HG03095 (cell line): ENCODE results near the gene CHRND.
A peak's percentile ranks its signal among the peaks of the same experiment; 100 is the strongest.

ENCODE experiments used
- ATAC-seq: cut with Tn5 transposase; IDR thresholded peaks from one replicate; pipeline ENCODE4 v1.9.1; 2021; ENCODE audit warnings: moderate library complexity; ENCODE audit not compliant: unreplicated experiment

The CHRND gene

DNA sequence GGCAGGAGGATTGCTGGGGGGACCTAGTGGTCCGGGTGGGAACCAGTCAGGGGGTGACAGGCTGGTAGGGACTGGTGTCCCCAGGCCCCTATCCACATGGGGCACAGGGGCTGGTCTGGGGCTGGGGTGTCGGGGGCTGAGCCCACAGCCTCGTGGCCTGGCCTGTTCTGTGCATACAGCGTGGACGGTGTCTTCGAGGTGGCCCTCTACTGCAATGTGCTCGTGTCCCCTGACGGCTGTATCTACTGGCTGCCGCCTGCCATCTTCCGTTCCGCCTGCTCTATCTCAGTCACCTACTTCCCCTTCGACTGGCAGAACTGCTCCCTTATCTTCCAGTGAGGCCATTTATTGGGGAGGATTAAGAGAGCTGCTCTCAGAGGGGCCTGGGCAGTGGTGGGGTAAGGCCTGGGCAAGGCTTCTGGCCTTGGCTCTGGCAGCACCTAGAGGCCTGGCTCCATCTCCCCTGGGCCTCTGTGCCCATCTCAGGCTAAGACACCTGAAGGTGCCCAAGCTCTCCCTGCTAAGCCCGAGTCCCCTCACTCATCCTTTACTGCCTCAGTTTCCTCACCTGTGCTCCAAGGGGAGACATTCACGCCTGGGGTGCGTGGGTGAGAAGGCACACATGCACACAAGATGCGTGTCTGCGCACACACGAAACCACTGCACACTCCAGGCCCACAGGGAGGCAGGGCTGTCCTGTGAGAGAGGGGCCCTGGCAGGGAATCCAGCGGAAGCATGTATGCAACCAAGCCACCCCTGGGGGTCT lies 15.4 kb downstream of the CHRND start:
- ATAC-seq, result no peak

DNA sequence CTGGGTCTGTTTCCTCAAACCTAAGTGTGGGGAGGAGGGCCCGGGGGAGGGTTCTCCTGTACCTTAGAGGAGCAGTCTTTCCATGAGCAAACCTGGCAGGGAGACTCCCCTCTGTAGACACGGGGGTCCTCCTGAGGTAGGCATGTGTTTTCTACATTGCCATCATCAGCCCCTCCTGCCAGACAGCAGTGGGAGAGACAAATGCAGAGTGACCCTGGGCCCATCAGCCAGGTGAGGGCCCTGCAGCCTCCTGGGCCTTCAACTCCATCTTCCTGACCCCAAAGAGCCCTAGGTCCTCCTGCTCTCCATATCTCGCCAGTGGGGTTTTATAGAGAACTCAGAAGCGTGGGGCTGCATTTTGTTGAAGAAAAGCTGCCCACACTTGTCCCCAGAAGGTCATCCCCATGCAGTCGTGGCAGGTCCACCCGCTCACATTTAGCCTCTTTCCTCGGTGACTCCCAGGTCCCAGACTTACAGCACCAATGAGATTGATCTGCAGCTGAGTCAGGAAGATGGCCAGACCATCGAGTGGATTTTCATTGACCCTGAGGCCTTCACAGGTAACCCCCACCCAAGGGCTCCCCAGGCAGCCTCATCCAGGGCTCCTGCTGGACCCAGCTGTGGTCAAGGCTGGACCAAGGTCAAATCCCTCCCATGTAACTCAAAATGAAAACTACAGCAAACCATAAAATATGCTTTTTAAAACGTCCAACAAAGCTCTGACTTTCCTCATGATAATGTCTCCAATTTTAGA lies 16.2 kb downstream of the CHRND start:
- ATAC-seq, result no peak

DNA sequence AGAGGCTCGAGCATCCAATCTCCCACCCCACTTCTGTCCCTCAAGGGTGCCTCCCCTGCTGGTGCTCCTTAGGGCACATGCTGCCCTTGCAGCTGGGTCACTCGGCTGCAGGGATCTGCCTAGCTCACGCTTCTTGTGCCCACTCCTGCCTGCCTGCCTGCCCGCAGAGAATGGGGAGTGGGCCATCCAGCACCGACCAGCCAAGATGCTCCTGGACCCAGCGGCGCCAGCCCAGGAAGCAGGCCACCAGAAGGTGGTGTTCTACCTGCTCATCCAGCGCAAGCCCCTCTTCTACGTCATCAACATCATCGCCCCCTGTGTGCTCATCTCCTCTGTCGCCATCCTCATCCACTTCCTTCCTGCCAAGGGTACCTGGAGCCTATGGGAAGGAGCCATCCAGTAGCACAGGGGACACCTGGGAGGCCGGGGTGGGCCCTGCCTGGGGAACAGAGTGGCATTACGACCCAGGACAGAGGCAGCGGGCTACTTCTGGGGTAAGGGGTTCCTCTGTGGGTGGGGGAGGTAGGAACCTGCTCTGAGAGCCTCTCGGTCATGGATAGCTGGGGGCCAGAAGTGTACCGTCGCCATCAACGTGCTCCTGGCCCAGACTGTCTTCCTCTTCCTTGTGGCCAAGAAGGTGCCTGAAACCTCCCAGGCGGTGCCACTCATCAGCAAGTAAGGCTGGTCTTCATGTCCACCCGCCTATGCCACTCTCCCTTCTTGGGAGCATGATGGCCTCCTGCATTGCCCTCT lies 16.9 kb downstream of the CHRND start:
- no peak for ATAC-seq

DNA sequence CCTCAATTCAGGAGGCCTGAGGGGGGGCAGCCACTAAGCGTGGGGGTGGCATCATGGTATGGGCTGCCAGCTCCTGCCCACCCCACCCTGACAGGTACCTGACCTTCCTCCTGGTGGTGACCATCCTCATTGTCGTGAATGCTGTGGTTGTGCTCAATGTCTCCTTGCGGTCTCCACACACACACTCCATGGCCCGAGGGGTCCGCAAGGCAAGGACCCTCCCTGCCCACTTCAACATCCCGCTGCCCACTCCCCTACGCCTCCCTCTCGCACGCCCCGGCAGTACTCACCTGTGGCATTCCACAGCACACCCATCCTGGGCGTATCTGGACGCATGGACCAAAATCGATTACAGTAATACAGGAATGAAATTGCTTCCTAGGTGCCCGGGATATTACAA lies 17.5 kb downstream of the CHRND start:
- no peak for ATAC-seq

DNA sequence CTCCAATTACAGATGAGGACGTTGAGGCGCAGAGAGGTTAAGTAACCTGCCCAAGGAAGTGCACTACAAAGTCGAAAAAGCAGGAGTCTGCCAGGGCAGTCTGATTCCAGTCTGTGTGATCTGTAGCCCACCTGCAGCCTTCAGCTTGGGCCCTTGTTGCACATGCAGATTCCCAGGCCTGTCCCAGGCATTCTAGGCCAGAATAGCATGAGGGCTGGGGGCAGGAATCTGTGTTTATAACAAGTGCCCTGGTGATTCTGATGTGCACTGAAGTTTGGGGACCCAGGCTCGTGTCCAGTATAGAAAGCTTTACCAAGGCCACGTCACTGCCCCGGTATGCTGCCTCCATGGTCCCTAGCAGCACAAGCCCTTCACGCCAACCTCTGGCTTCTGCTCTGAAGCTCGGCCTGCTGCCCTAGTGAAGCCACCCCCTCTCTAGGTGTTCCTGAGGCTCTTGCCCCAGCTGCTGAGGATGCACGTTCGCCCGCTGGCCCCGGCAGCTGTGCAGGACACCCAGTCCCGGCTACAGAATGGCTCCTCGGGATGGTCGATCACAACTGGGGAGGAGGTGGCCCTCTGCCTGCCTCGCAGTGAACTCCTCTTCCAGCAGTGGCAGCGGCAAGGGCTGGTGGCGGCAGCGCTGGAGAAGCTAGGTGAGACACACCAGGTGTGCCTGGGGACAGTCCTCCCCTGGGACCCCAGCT lies 18.1 kb downstream of the CHRND start:
- no peak for ATAC-seq

DNA sequence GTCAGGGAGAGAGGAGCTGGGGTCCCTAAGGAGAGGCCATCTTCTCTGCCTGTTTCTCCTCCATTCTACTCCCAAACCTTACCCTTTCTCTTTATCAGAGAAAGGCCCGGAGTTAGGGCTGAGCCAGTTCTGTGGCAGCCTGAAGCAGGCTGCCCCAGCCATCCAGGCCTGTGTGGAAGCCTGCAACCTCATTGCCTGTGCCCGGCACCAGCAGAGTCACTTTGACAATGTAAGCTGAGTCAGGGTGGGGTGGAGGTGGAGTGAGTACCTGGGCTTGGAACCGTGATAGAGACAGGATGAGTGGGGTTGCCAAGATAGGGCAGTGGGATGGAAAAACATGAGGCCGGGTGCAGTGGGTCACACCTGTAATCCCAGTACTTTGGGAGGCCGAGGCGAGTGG lies 18.7 kb downstream of the CHRND start:
- no peak for ATAC-seq

DNA sequence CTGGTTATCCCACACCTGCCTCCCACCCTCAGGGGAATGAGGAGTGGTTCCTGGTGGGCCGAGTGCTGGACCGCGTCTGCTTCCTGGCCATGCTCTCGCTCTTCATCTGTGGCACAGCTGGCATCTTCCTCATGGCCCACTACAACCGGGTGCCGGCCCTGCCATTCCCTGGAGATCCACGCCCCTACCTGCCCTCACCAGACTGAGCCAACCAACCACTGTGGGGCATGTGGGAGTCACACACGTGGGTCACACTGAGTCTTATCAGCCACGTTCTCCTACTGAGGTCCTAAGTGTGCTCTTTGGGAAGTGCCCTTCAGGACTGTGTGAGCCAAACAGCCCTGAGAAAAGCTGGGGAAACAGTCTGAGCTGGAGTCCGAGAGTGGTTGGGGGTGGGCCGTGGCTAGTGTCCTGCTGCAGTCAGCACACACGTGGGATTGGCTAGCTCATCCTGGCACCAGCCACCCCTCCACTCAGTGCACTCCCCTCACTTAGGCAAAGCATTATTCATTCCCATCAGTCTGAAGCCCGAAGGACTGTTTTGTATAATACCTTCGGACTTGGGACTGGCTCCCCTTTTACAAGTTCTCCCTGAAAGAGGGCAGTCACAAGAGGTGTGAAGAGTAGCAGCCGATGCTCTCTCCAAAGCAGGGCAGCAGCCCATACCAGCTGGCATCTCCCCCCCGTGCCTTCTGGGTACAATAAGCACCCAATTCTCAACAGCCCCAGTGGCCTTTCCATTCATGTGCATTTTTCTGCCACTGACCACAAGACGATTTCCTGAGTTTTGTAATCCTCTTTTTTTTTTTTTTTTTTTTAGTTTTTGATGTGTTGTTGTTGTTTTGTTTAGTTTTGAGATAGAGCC lies 19.8 kb downstream of the CHRND start:
- no peak for ATAC-seq

DNA sequence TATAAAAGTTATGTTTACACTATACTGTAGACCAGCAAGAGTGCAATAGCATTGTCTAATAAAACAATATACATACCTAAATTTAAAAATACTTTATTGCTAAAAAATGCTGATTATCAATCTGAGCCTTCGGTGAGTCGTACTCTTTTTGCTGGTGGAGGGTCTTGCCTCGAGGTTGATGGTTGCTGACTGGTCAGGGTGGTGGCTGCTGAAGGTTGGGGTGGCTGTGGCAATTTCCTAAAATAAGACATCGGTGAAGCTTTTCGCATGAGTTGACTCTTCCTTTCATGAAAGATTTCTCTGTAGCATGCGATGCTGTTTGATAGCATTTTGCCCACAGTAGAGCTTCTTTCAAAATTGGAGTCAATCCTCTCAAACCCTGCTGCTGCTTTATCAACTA lies 22.0 kb downstream of the CHRND start:
- ATAC-seq, result no peak

DNA sequence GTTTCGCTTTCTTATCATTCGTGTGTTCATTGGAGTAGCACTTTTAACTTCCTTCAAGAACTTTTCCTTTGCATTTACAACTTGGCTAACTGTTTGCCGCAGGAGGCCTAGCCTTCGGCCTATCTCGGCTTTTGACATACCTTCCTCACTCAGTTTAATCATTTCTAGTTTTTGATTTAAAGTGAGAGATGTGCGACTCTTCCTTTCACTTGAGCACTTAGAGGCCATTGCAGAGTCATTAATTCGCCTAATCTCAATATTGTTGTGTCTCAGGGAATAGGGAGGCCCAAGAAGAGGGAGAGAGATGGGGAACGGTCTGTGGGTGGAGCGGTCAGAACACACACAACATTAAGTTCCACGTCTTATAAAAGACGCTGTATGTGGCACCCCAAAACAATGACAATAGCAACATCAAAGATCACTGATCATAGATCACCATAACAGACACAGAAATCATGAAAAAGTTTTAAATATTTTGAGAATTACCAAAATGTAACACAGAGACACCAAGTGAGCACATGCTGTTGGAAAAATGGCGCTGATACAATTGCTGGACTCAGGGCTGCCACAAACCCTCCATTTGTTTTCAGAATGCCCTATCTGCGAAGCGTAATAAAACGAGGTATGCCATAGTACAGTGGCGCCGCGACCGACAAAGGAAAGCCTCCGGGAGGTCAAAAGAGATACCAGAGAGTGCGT lies 23.8 kb downstream of the CHRND start:
- ATAC-seq, result no peak

DNA sequence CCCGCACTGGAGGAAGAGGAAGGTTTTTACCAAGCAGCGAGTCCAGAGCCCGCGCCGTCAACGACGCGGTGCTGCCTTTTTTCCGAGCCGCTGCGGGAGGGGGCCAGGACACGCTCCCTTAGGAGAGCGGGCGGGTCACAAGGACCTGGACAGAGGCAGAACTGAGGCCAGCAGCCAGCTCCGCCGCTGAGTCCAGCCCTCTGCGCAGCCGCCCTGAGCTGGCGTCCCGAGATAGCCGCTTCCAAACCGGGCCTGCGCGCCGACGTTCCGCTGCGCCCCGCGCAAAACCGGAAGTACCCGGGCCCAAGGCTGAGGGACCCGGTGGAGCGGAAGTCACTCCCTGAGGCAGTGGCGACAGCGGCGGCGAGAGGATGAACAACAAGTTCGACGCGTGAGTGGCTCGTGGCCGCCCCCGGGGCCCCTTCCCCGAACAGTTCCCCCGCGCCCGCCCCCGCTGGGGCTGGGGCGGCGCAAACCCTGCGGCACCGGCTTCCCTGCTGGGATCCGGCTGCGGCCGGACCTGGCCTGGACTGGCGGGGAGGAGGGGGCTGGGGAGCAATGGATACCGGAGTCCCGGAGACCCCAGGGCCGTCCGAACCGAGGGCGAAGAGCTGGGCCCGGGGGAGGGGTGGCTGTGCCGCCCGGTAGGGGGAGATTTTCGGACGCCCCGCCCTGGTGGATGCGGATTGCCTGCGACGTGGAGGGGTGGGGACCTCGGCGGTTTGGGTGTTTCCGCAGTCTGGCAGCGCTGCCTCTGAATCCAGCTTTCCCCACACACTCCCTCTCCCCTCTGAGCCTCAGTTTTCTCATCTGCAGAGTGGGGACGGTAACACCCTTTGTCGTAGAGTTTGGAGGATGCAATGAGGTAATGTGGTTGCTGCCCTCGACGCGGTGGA lies 24.6 kb downstream of the CHRND start, which contains the start of the genes EIF4E2 and TIGD1:
TSS of gene EIF4E2 (plus strand) at position 336 of the 896 bp plus-strand sequence. CDS start at position 372, 36 bp downstream.
TSS of gene TIGD1 (minus strand) at position 204 of the 896 bp plus-strand sequence. CDS start 675 bp downstream, outside the sequence.
- peak; percentile 94 for ATAC-seq

DNA sequence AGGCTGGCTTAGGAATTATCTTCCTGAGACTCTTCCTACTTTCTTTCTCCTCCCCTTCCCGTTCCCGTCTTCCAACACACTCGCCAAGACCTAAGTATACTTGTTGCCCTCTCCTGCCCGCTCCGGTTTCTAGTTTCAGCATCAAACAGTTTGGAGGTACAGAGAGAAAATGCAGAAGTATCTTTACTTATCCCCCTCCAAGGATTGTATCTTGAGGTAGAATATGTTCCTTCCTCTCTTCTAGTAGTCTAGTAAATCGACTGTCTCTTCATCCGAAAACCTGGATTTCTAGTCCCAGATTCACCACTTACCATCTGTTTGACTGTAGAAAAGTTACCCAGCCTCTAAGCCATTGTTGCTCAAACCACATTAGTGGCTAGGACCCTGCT lies 25.3 kb downstream of the CHRND start:
- ATAC-seq, result no peak

DNA sequence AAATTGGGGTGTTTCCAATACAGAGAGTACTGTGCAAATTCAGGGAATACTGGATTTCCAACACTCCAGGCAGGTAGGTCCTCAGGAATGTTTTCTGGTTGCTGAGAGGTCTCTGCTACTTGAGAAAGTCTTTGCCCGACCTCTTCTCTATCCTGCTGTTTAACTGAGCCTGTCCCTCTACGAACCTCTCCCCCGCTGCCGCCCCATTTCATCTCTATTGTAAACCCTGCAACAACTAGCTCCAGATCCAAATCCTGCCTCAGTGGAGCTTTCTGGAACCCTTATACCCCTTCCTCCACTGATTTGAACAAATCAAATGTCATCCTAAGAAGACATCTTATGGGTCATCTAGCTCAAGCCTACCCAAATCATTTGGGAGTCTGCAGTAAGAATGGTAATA lies 25.8 kb downstream of the CHRND start:
- no peak for ATAC-seq

DNA sequence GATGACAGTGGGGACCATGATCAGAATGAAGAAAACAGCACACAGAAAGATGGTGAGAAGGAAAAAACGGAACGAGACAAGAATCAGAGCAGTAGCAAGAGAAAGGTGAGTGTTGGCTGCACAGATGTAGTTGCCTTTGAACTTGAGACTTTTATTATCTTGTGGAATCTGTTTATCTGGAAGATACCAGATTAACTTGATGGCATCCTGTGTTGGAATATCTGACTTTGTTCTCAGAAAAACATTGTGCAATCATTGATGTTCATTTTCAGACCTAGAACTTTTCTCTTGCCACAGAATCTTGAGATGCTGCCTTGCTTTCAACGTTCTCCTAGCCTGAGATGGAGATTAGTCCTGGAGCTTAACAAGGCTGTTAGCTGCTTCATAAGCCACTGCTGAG lies 30.5 kb downstream of the CHRND start:
- ATAC-seq, result no peak

DNA sequence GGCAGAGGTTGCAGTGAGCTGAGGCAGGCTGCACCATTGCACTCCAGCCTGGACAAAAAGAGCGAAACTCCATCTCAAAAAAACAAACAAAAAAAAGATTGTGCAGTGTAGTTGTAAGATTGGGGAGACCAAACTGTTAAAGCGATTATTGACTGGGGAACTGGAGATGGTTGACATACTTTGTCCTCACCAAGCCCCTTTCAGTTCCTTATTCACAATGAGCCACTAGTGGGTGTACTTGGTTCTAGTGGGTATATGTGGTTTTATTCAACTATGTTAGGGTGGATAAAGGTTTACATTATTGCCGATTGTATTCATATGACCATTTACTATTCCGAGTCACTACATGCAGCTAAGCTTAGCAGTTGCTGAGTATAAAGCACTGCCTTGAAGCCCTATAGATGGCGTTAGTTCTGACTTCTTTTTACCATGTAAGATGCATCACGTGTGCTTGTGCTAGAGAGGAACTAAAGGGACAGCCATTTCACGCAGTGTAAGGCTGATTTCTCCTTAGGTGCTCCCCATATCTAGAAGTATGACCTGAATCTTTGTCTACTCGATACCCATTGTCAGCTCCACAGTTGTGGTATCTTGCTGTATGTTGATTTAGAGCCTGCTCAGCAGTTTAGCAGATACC lies 36.7 kb downstream of the CHRND start:
- ATAC-seq, result no peak

DNA sequence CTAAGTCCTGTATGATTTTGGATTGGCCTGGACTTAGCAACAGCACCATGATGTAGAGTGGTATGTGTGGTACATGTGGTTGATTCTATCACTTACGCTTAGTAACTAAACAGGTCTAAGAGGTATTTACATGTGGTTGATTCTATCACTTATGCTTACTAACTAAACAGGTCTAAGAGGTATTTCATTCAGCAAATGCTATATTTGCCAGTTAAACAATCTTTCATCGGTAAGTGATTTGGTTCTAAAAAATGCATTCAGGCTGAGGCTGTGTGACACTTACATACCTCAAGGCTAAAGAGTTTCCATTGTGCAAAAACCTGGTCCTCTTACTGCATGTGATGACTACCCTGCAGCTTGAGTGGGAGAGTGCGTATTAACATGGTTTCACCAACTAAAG lies 37.6 kb downstream of the CHRND start:
- no peak for ATAC-seq

DNA sequence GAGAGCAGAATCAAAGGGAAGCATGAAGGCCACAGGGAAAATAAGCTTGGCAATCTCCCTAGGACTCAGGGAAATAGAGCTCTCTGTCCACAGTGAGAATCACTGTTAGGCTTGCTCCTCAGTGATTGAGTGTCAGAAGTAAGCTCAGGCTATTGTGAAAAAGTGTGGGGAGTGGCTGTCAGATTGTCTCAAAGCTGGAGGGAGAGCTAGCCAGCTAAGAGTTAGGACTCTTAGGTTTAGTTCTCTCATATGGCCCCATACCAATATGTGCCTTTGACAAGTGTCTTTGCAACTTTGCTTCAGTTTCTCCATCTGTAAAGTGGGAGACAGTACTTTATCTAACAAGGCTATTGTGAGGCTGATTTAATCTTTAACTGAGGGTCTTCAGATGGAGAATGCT lies 41.8 kb downstream of the CHRND start:
- no peak for ATAC-seq

DNA sequence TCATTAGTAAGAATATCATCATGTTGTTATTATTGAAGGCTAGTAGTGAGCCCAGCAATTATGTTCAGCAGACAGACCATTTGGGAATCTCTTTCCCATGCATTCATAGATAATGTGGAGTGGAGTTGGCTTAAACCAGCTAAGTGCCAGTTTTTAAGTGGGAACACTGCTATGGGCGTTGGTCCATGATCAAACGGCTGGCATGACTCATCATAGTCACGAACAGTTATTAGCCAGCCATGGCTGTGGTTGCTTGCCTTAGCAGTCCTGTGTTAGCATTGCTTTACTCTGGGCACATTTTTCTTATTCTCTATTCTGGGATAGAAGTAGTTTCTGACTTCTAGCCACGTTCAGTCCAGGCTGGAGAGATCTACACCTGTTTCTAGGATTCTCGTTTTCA lies 42.2 kb downstream of the CHRND start:
- ATAC-seq, result no peak

DNA sequence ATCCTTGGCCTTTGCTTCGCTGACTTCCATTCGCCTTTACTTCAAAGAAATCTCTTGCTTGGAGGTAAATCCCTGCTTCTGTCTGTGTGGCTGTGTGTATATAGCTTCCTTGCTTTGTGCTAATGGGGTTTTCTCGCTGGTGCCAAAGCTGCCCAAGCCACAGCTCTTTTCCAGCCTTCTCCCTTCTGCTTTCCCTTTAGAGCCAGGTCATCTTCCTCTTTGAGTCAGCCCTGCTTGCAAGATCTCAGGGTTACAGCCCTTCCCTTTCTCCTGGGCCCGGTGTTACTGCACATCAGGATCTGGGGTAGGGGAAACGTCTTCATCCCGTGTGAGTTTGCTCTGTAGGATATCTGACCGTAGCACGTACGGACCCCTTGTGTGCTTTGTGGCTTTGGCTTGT lies 43.6 kb downstream of the CHRND start:
- ATAC-seq, result no peak
